H1 (cell line): Measurements from ENCODE around the gene C9orf43.

Experiments
- EZH2 ChIP-seq: fragments of 200-600 bp; sonication (generic); IDR thresholded peaks from 2 replicates; pipeline ENCODE4 v1.7.1; 2012; ENCODE audit warnings: low read depth, mild to moderate bottlenecking, moderate library complexity, low read length, inconsistent platforms; ENCODE audit not compliant: severe bottlenecking
- HDAC2 ChIP-seq, 2 experiments: fragments of 300-600 bp in 1 of 2; sonication (generic) in 1 of 2; IDR thresholded peaks; 2 replicates each; pipeline ENCODE4 v1.6.1; 2011 to 2012; ENCODE audit warnings: low read depth in 2 of 2, low read length in 2 of 2, mild to moderate bottlenecking in 2 of 2, moderate library complexity in 2 of 2, borderline replicate concordance in 1 of 2, inconsistent platforms in 1 of 2
- HDAC6 ChIP-seq: IDR thresholded peaks from one replicate; pipeline ENCODE4 v1.7.1; 2012; ENCODE audit warnings: low read depth, mild to moderate bottlenecking, inconsistent platforms, low read length, moderate library complexity
- JUND ChIP-seq: IDR thresholded peaks from 2 replicates; pipeline ENCODE4 v1.6.1; 2011; ENCODE audit warnings: mild to moderate bottlenecking, improper control_type of control experiment, low read length
- MAFK ChIP-seq: IDR thresholded peaks from 2 replicates; pipeline ENCODE4 v1.6.1; 2012; ENCODE audit warnings: low read depth, mild to moderate bottlenecking, improper control_type of control experiment, low read length
- POLR2A ChIP-seq, 2 experiments: IDR thresholded peaks; 1 replicate in 1 of 2; 2 replicates in 1 of 2; pipeline ENCODE4 v1.6.1; 2011; ENCODE audit warnings: low read depth in 2 of 2, low read length in 2 of 2, mild to moderate bottlenecking in 2 of 2; ENCODE audit errors: control extremely low read depth in 1 of 2
- RBBP5 ChIP-seq: IDR thresholded peaks from 2 replicates; pipeline ENCODE4 v1.7.1; 2012; ENCODE audit warnings: low read depth, mild to moderate bottlenecking, inconsistent platforms, low read length, moderate library complexity, borderline replicate concordance
- SAP30 ChIP-seq: fragments of 300-600 bp; sonication (generic); IDR thresholded peaks from 2 replicates; pipeline ENCODE4 v1.7.1; 2012; ENCODE audit warnings: low read length, moderate library complexity, mild to moderate bottlenecking, inconsistent platforms; ENCODE audit not compliant: insufficient read depth, insufficient replicate concordance
- SP1 ChIP-seq: IDR thresholded peaks from 2 replicates; pipeline ENCODE4 v1.6.1; 2011; ENCODE audit warnings: low read depth, low read length
- SUZ12 ChIP-seq: fragments of 200-600 bp; sonication (generic); IDR thresholded peaks from 2 replicates; pipeline ENCODE4 v1.6.1; 2012; ENCODE audit warnings: mild to moderate bottlenecking, inconsistent platforms, low read length, moderate library complexity, mixed read lengths
- TAF7 ChIP-seq: optimal IDR thresholded peaks from 2 replicates; pipeline ENCODE3; 2011; ENCODE audit warnings: low read depth, mild to moderate bottlenecking, inconsistent platforms, low read length, moderate library complexity, borderline replicate concordance
- YY1 ChIP-seq: IDR thresholded peaks from 2 replicates; pipeline ENCODE4 v1.6.1; 2011; ENCODE audit warnings: low read depth, mild to moderate bottlenecking, low read length
- TF ChIP-seq, protein P1 (sequence below): IDR thresholded peaks from 2 replicates; pipeline ENCODE4 v1.6.1; 2012; ENCODE audit warnings: inconsistent platforms
- TF ChIP-seq, protein P2 (sequence below), 3 experiments: IDR thresholded peaks; 1 replicate in 2 of 3; 2 replicates in 1 of 3; pipeline versions ENCODE4 v1.5.1 to v1.6.1; 2011; ENCODE audit warnings: low read length in 3 of 3, mild to moderate bottlenecking in 3 of 3, inconsistent platforms in 2 of 3, low read depth in 1 of 3, moderate library complexity in 1 of 3; ENCODE audit not compliant: insufficient read depth in 1 of 3; ENCODE audit errors: control extremely low read depth in 1 of 3

DNA sequence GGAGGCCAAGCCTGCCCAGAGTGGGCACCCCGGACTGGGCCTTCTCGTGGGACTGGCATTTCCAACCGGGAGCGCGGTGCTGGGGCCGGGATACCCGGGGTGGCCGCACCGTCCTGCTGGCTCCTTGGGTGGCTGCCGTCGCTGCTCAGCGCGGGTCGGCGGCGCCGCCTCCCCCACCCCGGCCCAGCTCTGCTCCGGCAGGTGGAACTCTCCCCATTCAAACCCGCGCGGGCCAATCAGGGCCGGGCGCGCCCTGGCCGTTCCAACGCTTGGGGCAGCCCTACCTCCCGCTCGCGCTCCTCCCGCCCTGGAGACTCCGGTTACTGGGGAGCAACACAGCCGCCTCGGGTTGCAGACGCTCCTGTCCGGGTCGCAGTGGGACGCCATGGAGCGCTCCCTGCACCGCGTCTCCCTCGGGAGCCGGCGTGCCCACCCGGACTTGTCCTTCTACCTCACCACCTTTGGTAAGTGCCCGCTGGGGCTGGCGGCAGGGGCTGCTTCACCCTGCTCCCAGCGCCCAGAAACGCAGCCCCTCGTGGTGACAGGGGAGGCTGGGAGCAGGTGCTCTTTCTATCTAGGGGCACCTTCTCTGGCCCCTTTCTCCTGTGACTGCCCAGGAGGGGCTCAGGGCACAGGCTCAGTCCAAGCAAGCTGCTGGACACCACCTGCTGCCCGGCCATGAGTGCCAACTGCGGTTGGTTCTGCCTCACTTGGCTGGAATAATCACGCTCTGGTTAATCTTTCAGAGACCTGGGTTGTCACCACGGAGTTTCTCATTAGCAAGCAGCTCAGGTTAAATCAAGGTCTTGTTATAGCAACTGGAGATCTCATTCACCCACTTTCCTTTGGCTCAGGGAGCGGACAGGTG is 53.1 kb downstream of the C9orf43 start, which contains the start of gene RGS3:
- no peak for TF ChIP-seq YY1
- no peak for TF ChIP-seq TAF7
- TF ChIP-seq, protein P1, sequence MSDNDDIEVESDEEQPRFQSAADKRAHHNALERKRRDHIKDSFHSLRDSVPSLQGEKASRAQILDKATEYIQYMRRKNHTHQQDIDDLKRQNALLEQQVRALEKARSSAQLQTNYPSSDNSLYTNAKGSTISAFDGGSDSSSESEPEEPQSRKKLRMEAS, result peak; percentile 87
- no peak for TF ChIP-seq SUZ12
- 0 out of 2 replicates have a peak, but pooled peaks have one; percentile 31 for TF ChIP-seq RBBP5
- TF ChIP-seq HDAC2 (IDR thresholded peaks at IDR 0.05; ENCODE audit: borderline replicate concordance in 1 of 2, low read depth in 2 of 2, low read length in 2 of 2), result no peak
- TF ChIP-seq SP1, result no peak
- TF ChIP-seq POLR2A (IDR thresholded peaks at IDR 0.05; ENCODE audit: control extremely low read depth in 1 of 2, low read depth in 2 of 2, low read length in 2 of 2), result no peak
- no peak for TF ChIP-seq MAFK
- TF ChIP-seq HDAC6, result no peak
- TF ChIP-seq EZH2, result no peak
- TF ChIP-seq JUND, result no peak
- TF ChIP-seq, protein P2, sequence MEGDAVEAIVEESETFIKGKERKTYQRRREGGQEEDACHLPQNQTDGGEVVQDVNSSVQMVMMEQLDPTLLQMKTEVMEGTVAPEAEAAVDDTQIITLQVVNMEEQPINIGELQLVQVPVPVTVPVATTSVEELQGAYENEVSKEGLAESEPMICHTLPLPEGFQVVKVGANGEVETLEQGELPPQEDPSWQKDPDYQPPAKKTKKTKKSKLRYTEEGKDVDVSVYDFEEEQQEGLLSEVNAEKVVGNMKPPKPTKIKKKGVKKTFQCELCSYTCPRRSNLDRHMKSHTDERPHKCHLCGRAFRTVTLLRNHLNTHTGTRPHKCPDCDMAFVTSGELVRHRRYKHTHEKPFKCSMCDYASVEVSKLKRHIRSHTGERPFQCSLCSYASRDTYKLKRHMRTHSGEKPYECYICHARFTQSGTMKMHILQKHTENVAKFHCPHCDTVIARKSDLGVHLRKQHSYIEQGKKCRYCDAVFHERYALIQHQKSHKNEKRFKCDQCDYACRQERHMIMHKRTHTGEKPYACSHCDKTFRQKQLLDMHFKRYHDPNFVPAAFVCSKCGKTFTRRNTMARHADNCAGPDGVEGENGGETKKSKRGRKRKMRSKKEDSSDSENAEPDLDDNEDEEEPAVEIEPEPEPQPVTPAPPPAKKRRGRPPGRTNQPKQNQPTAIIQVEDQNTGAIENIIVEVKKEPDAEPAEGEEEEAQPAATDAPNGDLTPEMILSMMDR (IDR thresholded peaks at IDR 0.05; ENCODE audit: control extremely low read depth in 1 of 3, insufficient read depth in 1 of 3, low read depth in 1 of 3, low read length in 3 of 3), result no peak
- no peak for TF ChIP-seq SAP30
